ENCODE data around the gene EFCAB11. TPM values are rescaled to one million over a fixed set of nuclear protein-coding genes. Genes with fewer than 3 reads are reported as not detected.

Gene EFCAB11
- total and polyA plus RNA-seq, 2 donors (not counting 1 experiment from before 2014, with no cell fraction given) = 4.2 to 13.8 TPM

DNA sequence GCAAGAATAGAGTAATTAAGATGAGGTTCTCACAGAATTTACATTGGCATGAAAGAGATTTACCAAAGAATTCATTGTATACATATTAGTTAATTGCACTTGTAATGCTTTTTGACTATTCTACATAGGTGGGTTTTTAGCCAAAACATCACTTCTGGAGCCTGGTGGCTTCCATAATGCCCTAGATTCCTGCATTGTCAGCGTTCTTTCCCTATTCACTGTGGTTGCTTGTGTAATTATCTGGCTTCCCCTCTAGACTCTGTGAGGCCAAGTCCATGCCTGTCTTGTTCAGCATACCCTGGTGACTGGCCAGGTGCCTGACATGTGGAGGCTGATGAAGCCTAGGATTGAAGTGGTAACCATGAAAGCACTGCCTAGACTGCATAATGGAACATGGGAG lies 42.4 kb upstream of the EFCAB11 start:
- no peaks in the 10 kb centered on the region for H3K4me1 ChIP-seq (ENCODE audit: control insufficient read depth in 2 of 2, insufficient read depth in 2 of 2, low read length in 2 of 2)
- no peak overlapping the region for H3K4me2 ChIP-seq (replicated peaks; ENCODE audit: low read depth, low read length, poor library complexity, severe bottlenecking)
- DNase-seq = no peak
- H3K27me3 Mint-ChIP-seq = no peaks in the 10 kb centered on the region
- H3K4me3 ChIP-seq (ENCODE audit: control extremely low read depth in 1 of 5, extremely low read depth in 1 of 5, insufficient read depth in 1 of 5, low read depth in 2 of 5, low read length in 4 of 5) = no peak overlapping the region
- intact Hi-C loops (cut with micrococcal nuclease) = no loop called here
- TF ChIP-seq, protein P1, sequence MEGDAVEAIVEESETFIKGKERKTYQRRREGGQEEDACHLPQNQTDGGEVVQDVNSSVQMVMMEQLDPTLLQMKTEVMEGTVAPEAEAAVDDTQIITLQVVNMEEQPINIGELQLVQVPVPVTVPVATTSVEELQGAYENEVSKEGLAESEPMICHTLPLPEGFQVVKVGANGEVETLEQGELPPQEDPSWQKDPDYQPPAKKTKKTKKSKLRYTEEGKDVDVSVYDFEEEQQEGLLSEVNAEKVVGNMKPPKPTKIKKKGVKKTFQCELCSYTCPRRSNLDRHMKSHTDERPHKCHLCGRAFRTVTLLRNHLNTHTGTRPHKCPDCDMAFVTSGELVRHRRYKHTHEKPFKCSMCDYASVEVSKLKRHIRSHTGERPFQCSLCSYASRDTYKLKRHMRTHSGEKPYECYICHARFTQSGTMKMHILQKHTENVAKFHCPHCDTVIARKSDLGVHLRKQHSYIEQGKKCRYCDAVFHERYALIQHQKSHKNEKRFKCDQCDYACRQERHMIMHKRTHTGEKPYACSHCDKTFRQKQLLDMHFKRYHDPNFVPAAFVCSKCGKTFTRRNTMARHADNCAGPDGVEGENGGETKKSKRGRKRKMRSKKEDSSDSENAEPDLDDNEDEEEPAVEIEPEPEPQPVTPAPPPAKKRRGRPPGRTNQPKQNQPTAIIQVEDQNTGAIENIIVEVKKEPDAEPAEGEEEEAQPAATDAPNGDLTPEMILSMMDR (IDR thresholded peaks at IDR 0.05) = no peak
- TF ChIP-seq EZH2 (IDR thresholded peaks at IDR 0.05; ENCODE audit: borderline replicate concordance, insufficient read depth, low read depth, low read length, poor library complexity, severe bottlenecking) = no peak
- H3K79me2 ChIP-seq (ENCODE audit: control insufficient read depth, insufficient read depth, low read length) = no peaks in the 10 kb centered on the region
- no peaks in the 10 kb centered on the region for H4K20me1 ChIP-seq (ENCODE audit: control insufficient read depth, insufficient read depth, low read length, poor library complexity, severe bottlenecking)
- CTCF ChIA-PET = no interaction called here
- no peaks in the 10 kb centered on the region for H3K9me3 Mint-ChIP-seq (ENCODE audit: insufficient read depth)
- H3K4me1 Mint-ChIP-seq = no peaks in the 10 kb centered on the region
- POLR2A ChIA-PET = no interaction called here
- H3K27ac Mint-ChIP-seq = no peak overlapping the region
- no peaks in the 10 kb centered on the region for H3K9me3 ChIP-seq (ENCODE audit: control extremely low read depth in 1 of 3, control insufficient read depth in 2 of 3, insufficient read depth in 1 of 3, low read length in 2 of 3)
- no peak overlapping the region for H2AFZ ChIP-seq (ENCODE audit: insufficient read depth, low read depth, low read length, poor library complexity, severe bottlenecking)
- 100% methylated on average over 1 of the region's 1 CpG for WGBS (ENCODE audit: insufficient coverage)
- H3K27ac ChIP-seq (ENCODE audit: low read length in 2 of 2) = no peak overlapping the region
- no peak overlapping the region for H3K9ac ChIP-seq (ENCODE audit: low read length)
- H3K27me3 ChIP-seq (replicated peaks in 1 of 4; ENCODE audit: control extremely low read depth in 1 of 4, control insufficient read depth in 3 of 4, insufficient read depth in 4 of 4, low read length in 3 of 4) = no peaks in the 10 kb centered on the region
- no peak for ATAC-seq (ENCODE audit: low read depth)
- H3K4me3 Mint-ChIP-seq = no peak overlapping the region
- peaks cover 30 to 71% of the 10 kb centered on the region in 2 experiments for H3K36me3 ChIP-seq (replicated peaks in 1 of 2; ENCODE audit: control extremely low read depth in 1 of 2, control insufficient read depth in 1 of 2, extremely low read depth in 1 of 2, insufficient read depth in 2 of 2, low read length in 1 of 2)

DNA sequence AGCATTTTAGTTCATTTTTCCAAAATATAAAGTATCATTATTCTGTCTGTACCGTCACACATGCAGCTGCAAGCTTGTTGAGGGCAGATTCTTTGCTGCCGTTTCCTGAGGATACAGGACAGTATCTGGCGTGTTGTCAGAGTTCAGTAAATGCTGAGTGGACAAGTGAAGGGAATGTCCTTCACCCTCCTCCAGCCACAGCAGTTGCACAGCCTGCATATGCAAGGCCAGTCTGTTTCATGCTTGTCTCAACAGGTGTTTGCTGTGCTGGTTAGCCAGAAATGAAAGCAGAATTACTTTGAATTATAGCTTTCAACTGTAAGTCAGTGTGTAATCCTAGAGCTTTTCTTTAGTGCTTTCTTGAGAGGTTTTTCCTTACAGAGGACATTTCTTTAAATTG lies 37.7 kb upstream of the EFCAB11 start:
- H3K27me3 ChIP-seq (replicated peaks in 1 of 4; ENCODE audit: control extremely low read depth in 1 of 4, control insufficient read depth in 3 of 4, insufficient read depth in 4 of 4, low read length in 3 of 4) = no peaks in the 10 kb centered on the region
- no peaks in the 10 kb centered on the region for H3K9me3 Mint-ChIP-seq (ENCODE audit: insufficient read depth)
- ATAC-seq (ENCODE audit: low read depth) (no peak), DNase-seq (no peak)
- H3K27ac ChIP-seq (ENCODE audit: low read length in 2 of 2) = no peak overlapping the region
- no peaks in the 10 kb centered on the region for H3K79me2 ChIP-seq (ENCODE audit: control insufficient read depth, insufficient read depth, low read length)
- H3K4me1 Mint-ChIP-seq = no peaks in the 10 kb centered on the region
- no peak overlapping the region for H3K4me3 ChIP-seq (ENCODE audit: control extremely low read depth in 1 of 5, extremely low read depth in 1 of 5, insufficient read depth in 1 of 5, low read depth in 2 of 5, low read length in 4 of 5)
- H3K9ac ChIP-seq (ENCODE audit: low read length) = no peak overlapping the region
- no peaks in the 10 kb centered on the region for H3K27me3 Mint-ChIP-seq
- no peak overlapping the region for H3K27ac Mint-ChIP-seq
- intact Hi-C loops (cut with micrococcal nuclease) = no loop called here
- H2AFZ ChIP-seq (ENCODE audit: insufficient read depth, low read depth, low read length, poor library complexity, severe bottlenecking) = no peak overlapping the region
- H3K4me2 ChIP-seq (replicated peaks; ENCODE audit: low read depth, low read length, poor library complexity, severe bottlenecking) = no peak overlapping the region
- TF ChIP-seq, protein P1 (IDR thresholded peaks at IDR 0.05) = no peak
- no peak for TF ChIP-seq EZH2 (IDR thresholded peaks at IDR 0.05; ENCODE audit: borderline replicate concordance, insufficient read depth, low read depth, low read length, poor library complexity, severe bottlenecking)
- H3K4me3 Mint-ChIP-seq = no peak overlapping the region
- POLR2A ChIA-PET = no interaction called here
- no CpG with 5 or more reads among the region's 3 CpGs for WGBS (ENCODE audit: insufficient coverage)
- no peaks in the 10 kb centered on the region for H3K9me3 ChIP-seq (ENCODE audit: control extremely low read depth in 1 of 3, control insufficient read depth in 2 of 3, insufficient read depth in 1 of 3, low read length in 2 of 3)
- no peaks in the 10 kb centered on the region for H4K20me1 ChIP-seq (ENCODE audit: control insufficient read depth, insufficient read depth, low read length, poor library complexity, severe bottlenecking)
- no peaks in the 10 kb centered on the region for H3K4me1 ChIP-seq (ENCODE audit: control insufficient read depth in 2 of 2, insufficient read depth in 2 of 2, low read length in 2 of 2)
- CTCF ChIA-PET = interaction anchor here (1.5 to 1.7 kb wide), 2 partner anchors 11 to 18 kb away, joined by 3 to 4 read pairs; no protein-coding TSS in a partner anchor
- peaks cover 36 to 66% of the 10 kb centered on the region in 2 experiments for H3K36me3 ChIP-seq (replicated peaks in 1 of 2; ENCODE audit: control extremely low read depth in 1 of 2, control insufficient read depth in 1 of 2, extremely low read depth in 1 of 2, insufficient read depth in 2 of 2, low read length in 1 of 2)

All from B cell (primary cell).